Astrocyte (in vitro differentiated cells and primary cell): Measurements from ENCODE around the gene GRK5. TPM values are rescaled to one million over a fixed set of nuclear protein-coding genes. Genes with fewer than 3 reads are reported as not detected.

Experiments used
- DNase-seq: peaks from one replicate; pipeline ENCODE4 v3.0.0-alpha.2; 2010; ENCODE audit warnings: low read depth
- FAIRE-seq: peaks from 2 replicates; lab custom pipeline; 2011; peaks lifted over from hg19 to GRCh38; lab: Jason Lieb, UNC
- H2AFZ ChIP-seq: 2 replicates; pipeline ENCODE4 v1.6.0; 2012; ENCODE audit warnings: low read depth, low read length, inconsistent platforms
- H3K27ac ChIP-seq: 2 replicates; pipeline ENCODE4 v1.5.1; 2011; ENCODE audit warnings: low read depth, low read length, inconsistent platforms
- H3K27me3 ChIP-seq: 2 replicates; pipeline ENCODE4 v1.6.0; 2011; ENCODE audit warnings: low read length, inconsistent platforms; ENCODE audit not compliant: insufficient read depth
- H3K36me3 ChIP-seq: 2 replicates; pipeline ENCODE4 v1.5.1; 2011; ENCODE audit warnings: low read length, inconsistent platforms; ENCODE audit not compliant: insufficient read depth
- H3K4me1 ChIP-seq: 2 replicates; pipeline ENCODE4 v1.5.1; 2011; ENCODE audit warnings: low read length, inconsistent platforms; ENCODE audit not compliant: insufficient read depth
- H3K4me2 ChIP-seq: 2 replicates; pipeline ENCODE4 v1.6.0; 2012; ENCODE audit warnings: low read length, inconsistent platforms
- H3K4me3 ChIP-seq: 2 replicates; pipeline ENCODE4 v1.5.1; 2011; ENCODE audit warnings: low read depth, mild to moderate bottlenecking, low read length, inconsistent platforms; ENCODE audit not compliant: insufficient read depth
- H3K79me2 ChIP-seq: 2 replicates; pipeline ENCODE4 v1.6.0; 2012; ENCODE audit warnings: mild to moderate bottlenecking, low read length, inconsistent platforms; ENCODE audit not compliant: insufficient read depth
- H3K9ac ChIP-seq: 2 replicates; pipeline ENCODE4 v1.6.0; 2012; ENCODE audit warnings: mild to moderate bottlenecking, low read length, inconsistent platforms
- H3K9me3 ChIP-seq: 2 replicates; pipeline ENCODE4 v1.5.1; 2012; ENCODE audit warnings: low read depth, mild to moderate bottlenecking, low read length, inconsistent platforms; ENCODE audit not compliant: insufficient read depth
- H4K20me1 ChIP-seq: 2 replicates; pipeline ENCODE4 v1.6.0; 2012; ENCODE audit warnings: low read length, inconsistent platforms; ENCODE audit not compliant: insufficient read depth
- H3K27ac Mint-ChIP-seq: one replicate; pipeline ENCODE4 v1.8.0; 2021; ENCODE audit warnings: mild to moderate bottlenecking, mixed read lengths; ENCODE audit not compliant: unreplicated experiment
- H3K27me3 Mint-ChIP-seq: one replicate; pipeline ENCODE4 v1.8.0; 2021; ENCODE audit warnings: low read depth, mixed read lengths; ENCODE audit not compliant: unreplicated experiment
- H3K36me3 Mint-ChIP-seq: one replicate; pipeline ENCODE4 v1.8.0; 2021; ENCODE audit warnings: low read depth, mixed read lengths; ENCODE audit not compliant: unreplicated experiment
- H3K4me1 Mint-ChIP-seq: one replicate; pipeline ENCODE4 v1.8.0; 2021; ENCODE audit warnings: low read depth, mixed read lengths; ENCODE audit not compliant: unreplicated experiment
- H3K4me3 Mint-ChIP-seq: one replicate; pipeline ENCODE4 v1.8.0; 2021; ENCODE audit warnings: mild to moderate bottlenecking, moderate library complexity, mixed read lengths; ENCODE audit not compliant: unreplicated experiment
- H3K9me3 Mint-ChIP-seq: one replicate; pipeline ENCODE4 v1.8.0; 2021; ENCODE audit warnings: mild to moderate bottlenecking, mixed read lengths; ENCODE audit not compliant: unreplicated experiment
- EZH2 ChIP-seq: IDR thresholded peaks from 2 replicates; pipeline ENCODE4 v1.6.1; 2012; ENCODE audit warnings: mild to moderate bottlenecking, low read length, inconsistent platforms; ENCODE audit not compliant: insufficient read depth
- total RNA-seq: library from RNA; stranded (reverse); gene quantifications from 2 replicates; pipeline ENCODE4 v1.2.1, GENCODE V29; 2021
- TF ChIP-seq, protein P1 (sequence below): IDR thresholded peaks from 2 replicates; pipeline ENCODE4 v1.5.1; 2011; ENCODE audit warnings: low read depth, mild to moderate bottlenecking, inconsistent platforms, low read length, moderate library complexity; ENCODE audit not compliant: insufficient read depth

Gene GRK5
- total RNA-seq, 1 donor from 2014 or later = 8.5 TPM

DNA sequence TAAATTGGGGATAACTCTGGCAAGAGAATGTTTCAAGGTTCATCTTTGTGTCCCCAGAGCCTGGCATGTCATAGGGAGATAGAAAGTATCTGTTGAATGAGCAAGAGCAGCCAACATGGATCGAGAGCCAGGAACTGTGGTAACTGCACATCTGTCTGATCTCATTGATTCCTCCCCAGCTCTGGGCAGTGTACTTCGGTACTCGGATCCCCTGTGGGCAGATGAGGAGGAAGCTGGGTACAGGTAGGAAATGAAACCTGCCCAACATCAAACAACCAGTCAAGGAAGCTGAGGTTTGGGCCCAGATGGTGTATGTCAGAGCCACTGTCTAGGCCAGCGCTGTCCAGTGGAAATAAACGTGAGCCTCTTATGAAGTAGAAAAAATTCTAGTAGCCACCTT, 76.4 kb downstream of the GRK5 start:
- Histone ChIP-seq H2AFZ (no peak overlapping the region), H3K27me3 (no peaks in the 10 kb centered on the region), H4K20me1 (peaks cover 77% of the 10 kb centered on the region), H3K4me1 (peaks cover 5% of the 10 kb centered on the region), H3K9ac (no peak overlapping the region), H3K36me3 (no peaks in the 10 kb centered on the region), H3K9me3 (no peaks in the 10 kb centered on the region), H3K27ac (no peak overlapping the region), H3K4me3 (no peak overlapping the region), H3K4me2 (no peak overlapping the region), H3K79me2 (peaks cover 19% of the 10 kb centered on the region)
- peaks cover 5% of the 10 kb centered on the region for H3K4me1 Mint-ChIP-seq
- FAIRE-seq (no peak), DNase-seq (no peak)
- no peak overlapping the region for H3K27ac Mint-ChIP-seq
- H3K27me3 Mint-ChIP-seq = peaks cover 12% of the 10 kb centered on the region
- peaks cover 1% of the 10 kb centered on the region for H3K9me3 Mint-ChIP-seq
- H3K36me3 Mint-ChIP-seq = peaks cover 9% of the 10 kb centered on the region
- H3K4me3 Mint-ChIP-seq = no peak overlapping the region
- TF ChIP-seq, protein P1, sequence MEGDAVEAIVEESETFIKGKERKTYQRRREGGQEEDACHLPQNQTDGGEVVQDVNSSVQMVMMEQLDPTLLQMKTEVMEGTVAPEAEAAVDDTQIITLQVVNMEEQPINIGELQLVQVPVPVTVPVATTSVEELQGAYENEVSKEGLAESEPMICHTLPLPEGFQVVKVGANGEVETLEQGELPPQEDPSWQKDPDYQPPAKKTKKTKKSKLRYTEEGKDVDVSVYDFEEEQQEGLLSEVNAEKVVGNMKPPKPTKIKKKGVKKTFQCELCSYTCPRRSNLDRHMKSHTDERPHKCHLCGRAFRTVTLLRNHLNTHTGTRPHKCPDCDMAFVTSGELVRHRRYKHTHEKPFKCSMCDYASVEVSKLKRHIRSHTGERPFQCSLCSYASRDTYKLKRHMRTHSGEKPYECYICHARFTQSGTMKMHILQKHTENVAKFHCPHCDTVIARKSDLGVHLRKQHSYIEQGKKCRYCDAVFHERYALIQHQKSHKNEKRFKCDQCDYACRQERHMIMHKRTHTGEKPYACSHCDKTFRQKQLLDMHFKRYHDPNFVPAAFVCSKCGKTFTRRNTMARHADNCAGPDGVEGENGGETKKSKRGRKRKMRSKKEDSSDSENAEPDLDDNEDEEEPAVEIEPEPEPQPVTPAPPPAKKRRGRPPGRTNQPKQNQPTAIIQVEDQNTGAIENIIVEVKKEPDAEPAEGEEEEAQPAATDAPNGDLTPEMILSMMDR = no peak
- no peak for TF ChIP-seq EZH2

- Histone ChIP-seq H3K4me1 (peaks cover 5% of the 10 kb centered on the region), H3K9ac (no peak overlapping the region), H3K36me3 (no peaks in the 10 kb centered on the region), H3K4me3 (no peak overlapping the region), H3K4me2 (no peak overlapping the region), H3K9me3 (no peaks in the 10 kb centered on the region), H3K79me2 (peaks cover 20% of the 10 kb centered on the region), H2AFZ (no peak overlapping the region), H4K20me1 (peaks cover 79% of the 10 kb centered on the region), H3K27me3 (no peaks in the 10 kb centered on the region), H3K27ac (no peak overlapping the region)
- FAIRE-seq (no peak), DNase-seq (no peak)
- Mint-ChIP-seq H3K4me1 (peaks cover 7% of the 10 kb centered on the region), H3K4me3 (no peak overlapping the region), H3K27ac (no peak overlapping the region), H3K9me3 (peaks cover 1% of the 10 kb centered on the region), H3K36me3 (peaks cover 10% of the 10 kb centered on the region), H3K27me3 (peaks cover 12% of the 10 kb centered on the region)
- no peak for TF ChIP-seq EZH2
- TF ChIP-seq, protein P1 = no peak
These were observed 77.3 kb downstream of the GRK5 start for GRCh38 chr10:119284679-119285096.

DNA sequence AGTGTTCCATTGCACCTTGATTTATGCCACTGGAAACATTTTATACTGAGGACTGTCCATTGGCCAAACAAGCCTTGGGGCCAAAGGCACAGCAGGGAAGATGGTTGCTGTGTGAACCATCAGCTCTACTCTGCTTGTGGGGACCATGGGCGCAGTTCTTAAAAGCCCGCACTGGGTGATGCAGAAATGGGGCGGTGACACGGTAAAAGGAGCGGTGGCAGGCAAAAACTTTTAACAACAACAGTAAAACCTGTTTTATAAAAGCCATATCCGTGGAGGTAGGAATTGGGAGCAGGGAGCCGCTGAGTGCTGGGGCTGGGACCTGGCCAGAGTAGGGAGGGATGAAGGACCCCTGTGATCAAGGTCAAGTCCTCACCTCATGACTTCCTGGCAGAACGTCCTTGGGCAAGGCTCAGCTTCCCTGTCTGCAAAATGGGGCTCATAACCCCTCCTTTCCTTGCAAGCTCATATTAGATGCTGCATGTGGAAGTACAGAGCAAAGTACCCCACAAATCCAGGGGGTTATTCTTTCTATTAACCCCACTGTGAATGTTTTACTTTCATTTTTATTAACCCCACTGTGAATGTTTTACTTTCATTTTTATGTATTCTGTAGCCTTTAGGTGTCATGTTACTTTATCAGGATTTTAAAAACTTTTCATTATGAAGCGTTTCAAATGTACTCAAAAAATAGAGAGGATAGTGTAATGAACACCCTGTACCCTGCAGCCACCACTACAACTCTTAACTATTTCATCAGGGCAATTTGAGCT, 78.3 kb downstream of the GRK5 start:
- no peak for FAIRE-seq
- H3K4me1 Mint-ChIP-seq = peaks cover 8% of the 10 kb centered on the region

More for the DNA sequence above, 78.3 kb downstream of the GRK5 start:
- peaks cover 21% of the 10 kb centered on the region for H3K79me2 ChIP-seq
- H2AFZ ChIP-seq = no peak overlapping the region
- no peaks in the 10 kb centered on the region for H3K9me3 ChIP-seq
- Mint-ChIP-seq H3K27me3 (peaks cover 12% of the 10 kb centered on the region), H3K9me3 (peaks cover 1% of the 10 kb centered on the region), H3K36me3 (peaks cover 10% of the 10 kb centered on the region), H3K4me3 (no peak overlapping the region), H3K27ac (no peak overlapping the region)
- H3K27me3 ChIP-seq = no peaks in the 10 kb centered on the region
- no peak overlapping the region for H3K4me3 ChIP-seq
- no peaks in the 10 kb centered on the region for H3K36me3 ChIP-seq
- no peak overlapping the region for H3K27ac ChIP-seq
- no peak for DNase-seq
- TF ChIP-seq, protein P1 = no peak
- peaks cover 77% of the 10 kb centered on the region for H4K20me1 ChIP-seq
- H3K4me1 ChIP-seq = peaks cover 5% of the 10 kb centered on the region
- no peak overlapping the region for H3K9ac ChIP-seq
- peak overlapping the region; percentile 46 for H3K4me2 ChIP-seq
